ENCODE results near the gene SHISAL2B. TPM values are rescaled to one million over a fixed set of nuclear protein-coding genes. Genes with fewer than 3 reads are reported as not detected.

Gene SHISAL2B
- polyA plus RNA-seq, 4 donors: 0.18 TPM; not detected in 3

GRCh38 chr5:64754066-64754465 lies 63.8 kb downstream of the SHISAL2B start:
- DNase-seq (no peak), FAIRE-seq (no peak)
- WGBS, 3 donors: 99 to 100% (median 99%) methylated on average over 2 of the region's 2 CpGs
- Histone ChIP-seq H3K4me1 (ENCODE audit: control insufficient read depth in 3 of 3, insufficient read depth in 2 of 3, low read depth in 1 of 3, low read length in 2 of 3) (no peaks in the 10 kb centered on the region), H3K9me3 (ENCODE audit: control insufficient read depth in 2 of 2, insufficient read depth in 1 of 2, low read depth in 1 of 2, low read length in 1 of 2) (no peaks in the 10 kb centered on the region), H3K27ac (ENCODE audit: low read depth in 1 of 3, low read length in 2 of 3) (no peak overlapping the region), H3K4me3 (ENCODE audit: low read depth in 1 of 3, low read length in 3 of 3) (no peak overlapping the region), H3K36me3 (ENCODE audit: control insufficient read depth in 3 of 3, insufficient read depth in 2 of 3, low read depth in 1 of 3, low read length in 3 of 3) (peaks cover 2 to 10% (median 4%) of the 10 kb centered on the region in 3 donors), H3K27me3 (ENCODE audit: control insufficient read depth in 3 of 3, insufficient read depth in 3 of 3, low read length in 3 of 3) (no peaks in the 10 kb centered on the region)

- no peaks in the 10 kb centered on the region for H3K27me3 ChIP-seq (ENCODE audit: control insufficient read depth in 3 of 3, insufficient read depth in 3 of 3, low read length in 3 of 3)
- 84 to 88% (median 86%) methylated on average over 3 of the region's 3 CpGs for WGBS, 3 donors
- peaks cover 2 to 15% (median 2%) of the 10 kb centered on the region in 3 donors for H3K36me3 ChIP-seq (ENCODE audit: control insufficient read depth in 3 of 3, insufficient read depth in 2 of 3, low read depth in 1 of 3, low read length in 3 of 3)
- no peak overlapping the region for H3K4me3 ChIP-seq (ENCODE audit: low read depth in 1 of 3, low read length in 3 of 3)
- FAIRE-seq: no peak
- no peaks in the 10 kb centered on the region for H3K9me3 ChIP-seq (ENCODE audit: control insufficient read depth in 2 of 2, insufficient read depth in 1 of 2, low read depth in 1 of 2, low read length in 1 of 2)
- no peaks in the 10 kb centered on the region for H3K4me1 ChIP-seq (ENCODE audit: control insufficient read depth in 3 of 3, insufficient read depth in 2 of 3, low read depth in 1 of 3, low read length in 2 of 3)
- no peak overlapping the region for H3K27ac ChIP-seq (ENCODE audit: low read depth in 1 of 3, low read length in 2 of 3)
- no peak for DNase-seq
Observed at GRCh38 chr5:64758901-64759300, 68.6 kb downstream of the SHISAL2B start.

GRCh38 chr5:64759960-64760660 lies 69.8 kb downstream of the SHISAL2B start:
- no peak for DNase-seq

GRCh38 chr5:64763948-64764503 lies 73.7 kb downstream of the SHISAL2B start:
- Histone ChIP-seq H3K27me3 (ENCODE audit: control insufficient read depth in 3 of 3, insufficient read depth in 3 of 3, low read length in 3 of 3) (no peaks in the 10 kb centered on the region), H3K9me3 (ENCODE audit: control insufficient read depth in 2 of 2, insufficient read depth in 1 of 2, low read depth in 1 of 2, low read length in 1 of 2) (no peaks in the 10 kb centered on the region), H3K36me3 (ENCODE audit: control insufficient read depth in 3 of 3, insufficient read depth in 2 of 3, low read depth in 1 of 3, low read length in 3 of 3) (peaks cover 0 to 7% (median 3%) of the 10 kb centered on the region in 3 donors), H3K27ac (ENCODE audit: low read depth in 1 of 3, low read length in 2 of 3) (no peak overlapping the region), H3K4me1 (ENCODE audit: control insufficient read depth in 3 of 3, insufficient read depth in 2 of 3, low read depth in 1 of 3, low read length in 2 of 3) (peaks cover 10 to 17% (median 10%) of the 10 kb centered on the region in 3 donors), H3K4me3 (ENCODE audit: low read depth in 1 of 3, low read length in 3 of 3) (no peak overlapping the region)
- WGBS, 3 donors: 66 to 73% (median 70%) methylated on average over 4 of the region's 4 CpGs
- DNase-seq (no peak), FAIRE-seq (no peak)

More at GRCh38 chr5:64759960-64760660, 69.8 kb downstream of the SHISAL2B start:
- WGBS, 3 donors: 53 to 62% (median 60%) methylated on average over 4 of the region's 4 CpGs
- Histone ChIP-seq H3K36me3 (ENCODE audit: control insufficient read depth in 3 of 3, insufficient read depth in 2 of 3, low read depth in 1 of 3, low read length in 3 of 3) (peaks cover 2 to 11% (median 3%) of the 10 kb centered on the region in 3 donors), H3K27me3 (ENCODE audit: control insufficient read depth in 3 of 3, insufficient read depth in 3 of 3, low read length in 3 of 3) (no peaks in the 10 kb centered on the region), H3K27ac (ENCODE audit: low read depth in 1 of 3, low read length in 2 of 3) (no peak overlapping the region), H3K4me1 (ENCODE audit: control insufficient read depth in 3 of 3, insufficient read depth in 2 of 3, low read depth in 1 of 3, low read length in 2 of 3) (no peaks in the 10 kb centered on the region), H3K9me3 (ENCODE audit: control insufficient read depth in 2 of 2, insufficient read depth in 1 of 2, low read depth in 1 of 2, low read length in 1 of 2) (no peaks in the 10 kb centered on the region), H3K4me3 (ENCODE audit: low read depth in 1 of 3, low read length in 3 of 3) (no peak overlapping the region)
- FAIRE-seq: no peak

- no peak for FAIRE-seq
- H3K9me3 ChIP-seq (ENCODE audit: control insufficient read depth in 2 of 2, insufficient read depth in 1 of 2, low read depth in 1 of 2, low read length in 1 of 2): no peaks in the 10 kb centered on the region
- peaks cover 12 to 21% (median 21%) of the 10 kb centered on the region in 3 donors for H3K4me1 ChIP-seq (ENCODE audit: control insufficient read depth in 3 of 3, insufficient read depth in 2 of 3, low read depth in 1 of 3, low read length in 2 of 3)
Observed at GRCh38 chr5:64765804-64766504, 75.7 kb downstream of the SHISAL2B start.

GRCh38 chr5:64766941-64767340 lies 76.6 kb downstream of the SHISAL2B start:
- FAIRE-seq (no peak), DNase-seq (no peak)
- Histone ChIP-seq H3K27me3 (ENCODE audit: control insufficient read depth in 3 of 3, insufficient read depth in 3 of 3, low read length in 3 of 3) (no peaks in the 10 kb centered on the region), H3K27ac (ENCODE audit: low read depth in 1 of 3, low read length in 2 of 3) (no peak overlapping the region), H3K36me3 (ENCODE audit: control insufficient read depth in 3 of 3, insufficient read depth in 2 of 3, low read depth in 1 of 3, low read length in 3 of 3) (peaks cover 0 to 7% (median 3%) of the 10 kb centered on the region in 3 donors), H3K4me3 (ENCODE audit: low read depth in 1 of 3, low read length in 3 of 3) (peak overlapping the region in 2 of 3 donors; percentile 72 to 98), H3K9me3 (ENCODE audit: control insufficient read depth in 2 of 2, insufficient read depth in 1 of 2, low read depth in 1 of 2, low read length in 1 of 2) (no peaks in the 10 kb centered on the region), H3K4me1 (ENCODE audit: control insufficient read depth in 3 of 3, insufficient read depth in 2 of 3, low read depth in 1 of 3, low read length in 2 of 3) (peaks cover 12 to 21% (median 21%) of the 10 kb centered on the region in 3 donors)
- 72 to 87% (median 82%) methylated on average over 2 of the region's 2 CpGs for WGBS, 3 donors

More at GRCh38 chr5:64765804-64766504, 75.7 kb downstream of the SHISAL2B start:
- WGBS, 3 donors: 11 to 68% (median 37%) methylated on average over 2 of the region's 2 CpGs
- Histone ChIP-seq H3K36me3 (ENCODE audit: control insufficient read depth in 3 of 3, insufficient read depth in 2 of 3, low read depth in 1 of 3, low read length in 3 of 3) (peaks cover 0 to 7% (median 3%) of the 10 kb centered on the region in 3 donors), H3K27me3 (ENCODE audit: control insufficient read depth in 3 of 3, insufficient read depth in 3 of 3, low read length in 3 of 3) (no peaks in the 10 kb centered on the region), H3K27ac (ENCODE audit: low read depth in 1 of 3, low read length in 2 of 3) (peak overlapping the region in 1 of 3 donors; percentile 59), H3K4me3 (ENCODE audit: low read depth in 1 of 3, low read length in 3 of 3) (no peak overlapping the region)
- DNase-seq: peak; percentile 49 to 52

Other genes with a start within 250 kb of the SHISAL2B start
- 1 to 10 TPM in 1 of 4 donors, under 1 TPM in 1, not detected in 2; 0.97 to 1.3 TPM for gene RGS7BP, start 184.5 kb upstream of the SHISAL2B start, polyA plus RNA-seq
- gene SREK1IP1, start 78.2 kb downstream of the SHISAL2B start, polyA plus RNA-seq: 10 to 100 TPM in 1 of 4 donors, 1 to 10 TPM in 3; 5.9 to 14.5 (median 8.0) TPM
- gene CWC27, start 78.4 kb downstream of the SHISAL2B start, polyA plus RNA-seq: 10 to 100 TPM in 3 of 4 donors, 1 to 10 TPM in 1; 7.0 to 21.3 (median 14.8) TPM